A673 (cell line): ENCODE results near the gene TANC1. TPM values are rescaled to one million over a fixed set of nuclear protein-coding genes. Genes with fewer than 3 reads are reported as not detected.

ENCODE experiments used
- BruUV-seq: library from RNA; stranded (reverse); fragments of 400-500 nt; replicated peaks from 2 replicates; lab custom pipeline; 2021; lab: Mats Ljungman, UMichigan
- CTCF ChIA-PET: fragments of 300-600 bp; sonication (Branson Sonifier 250); formaldehyde crosslinking; loops from one replicate; lab custom pipeline; 2022; ENCODE audit warnings: antibody characterized with exemption; lab: Charles Lee
- POLR2A ChIA-PET: fragments of 300-600 bp; sonication (Branson Sonifier 250); formaldehyde crosslinking; loops from one replicate; lab custom pipeline; 2022; ENCODE audit warnings: antibody characterized with exemption; ENCODE audit not compliant: low non-redundant PET; lab: Charles Lee
- DNase-seq: peaks from one replicate; pipeline ENCODE4 v3.0.0-alpha.2; 2015; ENCODE audit warnings: low spot score
- H3K27ac ChIP-seq: fragments of 200-600 bp; sonication (generic); 2 replicates; pipeline ENCODE4 v1.5.1; 2016; ENCODE audit warnings: mixed run types, low read depth, mild to moderate bottlenecking, mixed read lengths, antibody characterized with exemption, low read length; ENCODE audit not compliant: poor library complexity, severe bottlenecking
- H3K27me3 ChIP-seq: fragments of 200-600 bp; sonication (generic); replicated peaks from 2 replicates; pipeline ENCODE4 v1.6.1; 2017; ENCODE audit warnings: mixed run types, low read depth, mild to moderate bottlenecking, mixed read lengths, antibody characterized with exemption, low read length; ENCODE audit not compliant: insufficient read depth, poor library complexity
- H3K36me3 ChIP-seq: fragments of 200-600 bp; sonication (generic); 2 replicates; pipeline ENCODE4 v1.6.1; 2016; ENCODE audit warnings: mixed run types, mild to moderate bottlenecking, mixed read lengths, antibody characterized with exemption, low read length; ENCODE audit not compliant: insufficient read depth, poor library complexity, severe bottlenecking
- H3K4me1 ChIP-seq: fragments of 200-600 bp; sonication (generic); 2 replicates; pipeline ENCODE4 v1.6.1; 2017; ENCODE audit warnings: mixed run types, mild to moderate bottlenecking, mixed read lengths, antibody characterized with exemption, low read length; ENCODE audit not compliant: insufficient read depth, poor library complexity, severe bottlenecking
- H3K4me3 ChIP-seq: fragments of 200-600 bp; sonication (generic); 2 replicates; pipeline ENCODE4 v1.5.1; 2016; ENCODE audit warnings: low read depth, mixed run types, mild to moderate bottlenecking, mixed read lengths, low read length; ENCODE audit not compliant: poor library complexity, severe bottlenecking
- H3K9me3 ChIP-seq: fragments of 200-600 bp; sonication (generic); 2 replicates; pipeline ENCODE4 v1.6.1; 2016; ENCODE audit warnings: mixed run types, low read depth, mild to moderate bottlenecking, mixed read lengths, antibody characterized with exemption, low read length; ENCODE audit not compliant: poor library complexity, severe bottlenecking
- EZH2 ChIP-seq: fragments of 200-600 bp; sonication (generic); IDR thresholded peaks from 2 replicates; pipeline ENCODE4 v1.6.1; 2017; ENCODE audit warnings: borderline replicate concordance, low read depth, mild to moderate bottlenecking, mixed read lengths, antibody characterized with exemption, low read length; ENCODE audit not compliant: poor library complexity, severe bottlenecking
- intact Hi-C: fragments of 100-400 bp; cut with micrococcal nuclease; formaldehyde crosslinking; loops from one replicate; pipeline ENCODE4 v1.10.0; 2022; ENCODE audit not compliant: unreplicated experiment
- total RNA-seq: library from RNA; stranded (reverse); gene quantifications from 2 replicates; pipeline ENCODE4 v1.2.3, GENCODE V29; 2021
- TF ChIP-seq, protein P1 (sequence below): fragments of 300-800, 200-600 bp; sonication (generic); conservative IDR thresholded peaks from 2 replicates; pipeline ENCODE4 v1.5.1; 2017; ENCODE audit warnings: low read depth, mild to moderate bottlenecking, antibody characterized with exemption, low read length, moderate library complexity, mixed read lengths

TANC1 gene
- total RNA-seq, 1 experiment from 2014 or later = 9.0 TPM

DNA sequence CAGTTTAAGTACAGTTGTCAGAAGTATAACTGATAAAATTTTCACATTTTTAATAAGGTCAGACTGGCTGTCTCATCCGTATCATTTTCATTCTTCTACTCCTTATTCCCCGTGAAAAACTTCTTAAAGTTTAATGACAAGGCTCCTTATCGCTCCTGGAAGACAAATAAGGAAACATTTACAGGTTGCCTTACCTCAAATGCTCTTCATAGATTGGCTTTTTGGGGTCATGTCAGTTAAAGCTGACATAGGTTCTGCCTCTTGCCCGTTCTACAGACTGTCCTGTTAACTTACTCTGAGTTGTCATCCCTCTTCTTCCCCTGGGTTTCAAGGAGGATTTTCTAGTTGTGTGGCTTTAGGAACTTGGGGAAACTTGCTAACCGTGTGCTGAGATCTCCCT is 75.3 kb downstream of the TANC1 start:
- no peaks in the 10 kb centered on the region for H3K27me3 ChIP-seq
- no peak for DNase-seq
- TF ChIP-seq, protein P1, sequence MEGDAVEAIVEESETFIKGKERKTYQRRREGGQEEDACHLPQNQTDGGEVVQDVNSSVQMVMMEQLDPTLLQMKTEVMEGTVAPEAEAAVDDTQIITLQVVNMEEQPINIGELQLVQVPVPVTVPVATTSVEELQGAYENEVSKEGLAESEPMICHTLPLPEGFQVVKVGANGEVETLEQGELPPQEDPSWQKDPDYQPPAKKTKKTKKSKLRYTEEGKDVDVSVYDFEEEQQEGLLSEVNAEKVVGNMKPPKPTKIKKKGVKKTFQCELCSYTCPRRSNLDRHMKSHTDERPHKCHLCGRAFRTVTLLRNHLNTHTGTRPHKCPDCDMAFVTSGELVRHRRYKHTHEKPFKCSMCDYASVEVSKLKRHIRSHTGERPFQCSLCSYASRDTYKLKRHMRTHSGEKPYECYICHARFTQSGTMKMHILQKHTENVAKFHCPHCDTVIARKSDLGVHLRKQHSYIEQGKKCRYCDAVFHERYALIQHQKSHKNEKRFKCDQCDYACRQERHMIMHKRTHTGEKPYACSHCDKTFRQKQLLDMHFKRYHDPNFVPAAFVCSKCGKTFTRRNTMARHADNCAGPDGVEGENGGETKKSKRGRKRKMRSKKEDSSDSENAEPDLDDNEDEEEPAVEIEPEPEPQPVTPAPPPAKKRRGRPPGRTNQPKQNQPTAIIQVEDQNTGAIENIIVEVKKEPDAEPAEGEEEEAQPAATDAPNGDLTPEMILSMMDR = no peak
- no peak for TF ChIP-seq EZH2
- intact Hi-C loops = no loop called here
- no peak overlapping the region for H3K27ac ChIP-seq
- no peaks in the 10 kb centered on the region for H3K36me3 ChIP-seq
- no peaks in the 10 kb centered on the region for H3K9me3 ChIP-seq
- no TSS peak for BruUV-seq
- ChIA-PET POLR2A (no interaction called here), CTCF (no interaction called here)
- no peak overlapping the region for H3K4me3 ChIP-seq
- no peaks in the 10 kb centered on the region for H3K4me1 ChIP-seq

DNA sequence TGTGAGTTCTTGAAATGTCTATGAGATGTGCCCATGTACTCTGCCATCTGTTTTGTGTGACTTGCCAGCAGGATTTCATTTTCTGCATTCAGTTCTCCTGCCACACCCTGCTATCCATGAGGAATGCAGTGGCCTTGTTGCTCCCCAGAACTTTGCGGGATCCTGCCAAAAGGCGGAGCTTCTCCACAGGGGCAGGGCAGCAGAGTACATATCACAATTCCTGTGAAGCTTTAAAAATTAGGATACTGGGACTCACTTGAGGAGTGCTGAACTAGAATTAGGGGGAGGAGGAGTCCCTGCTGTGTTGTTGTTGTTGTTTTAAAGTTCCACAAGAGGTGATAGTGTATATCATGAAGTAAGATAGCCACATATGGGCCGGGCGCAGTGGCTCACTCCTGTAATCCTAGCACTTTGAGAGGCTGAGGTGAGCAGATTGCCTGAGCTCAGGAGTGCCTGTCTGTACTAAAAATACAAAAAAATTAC is 76.4 kb downstream of the TANC1 start:
- TF ChIP-seq, protein P1 = no peak
- no peak for TF ChIP-seq EZH2
- Histone ChIP-seq H3K4me1 (no peaks in the 10 kb centered on the region), H3K27ac (no peak overlapping the region), H3K9me3 (no peaks in the 10 kb centered on the region), H3K36me3 (no peaks in the 10 kb centered on the region), H3K27me3 (no peaks in the 10 kb centered on the region), H3K4me3 (no peak overlapping the region)
- ChIA-PET POLR2A (interaction anchor here (0.5 kb wide), 1 partner anchor 1341 kb away, joined by 6 read pairs; no protein-coding TSS in a partner anchor), CTCF (no interaction called here)
- DNase-seq = no peak
- intact Hi-C loops = no loop called here
- no TSS peak for BruUV-seq

DNA sequence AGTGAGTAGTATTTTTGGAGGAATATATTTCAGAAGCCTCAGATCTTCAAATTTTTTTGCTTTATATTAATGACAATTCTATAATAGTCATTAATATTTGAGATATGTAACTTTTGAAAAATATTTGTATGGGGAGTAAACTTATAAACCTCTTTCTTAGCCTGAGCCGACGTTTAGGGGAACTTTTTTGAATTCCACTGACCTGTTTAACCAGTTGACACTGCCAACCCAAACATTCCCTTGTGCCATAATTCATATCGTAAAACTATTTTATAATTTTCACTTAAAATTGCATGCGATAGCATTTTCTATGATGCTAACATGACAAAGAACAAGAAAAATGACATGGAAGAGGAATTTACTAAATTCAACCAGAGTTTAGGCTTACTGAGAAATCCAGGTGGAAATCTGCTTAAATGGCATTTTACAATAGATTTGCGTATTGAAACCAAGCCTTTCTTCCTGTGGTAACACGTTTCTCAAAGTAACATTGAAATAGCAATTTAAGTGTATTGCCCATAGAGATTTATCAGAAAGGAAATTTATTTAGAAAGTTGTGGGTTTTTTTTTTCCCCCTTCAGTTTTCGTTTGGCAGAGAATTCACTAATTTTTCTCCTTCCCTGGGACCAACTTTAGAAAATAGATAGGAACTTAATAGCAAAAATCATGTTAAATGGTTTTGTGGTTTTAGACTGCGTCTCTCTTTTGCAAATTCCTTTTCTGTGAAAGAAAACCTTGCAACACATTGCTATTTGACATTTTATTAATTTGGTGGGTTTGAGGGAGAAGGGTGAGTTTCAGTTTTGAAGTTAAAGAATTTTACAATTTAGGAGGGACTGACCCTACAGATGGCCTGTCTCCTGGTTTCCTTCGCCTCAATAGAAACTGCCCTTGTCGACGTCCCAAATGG is 77.4 kb downstream of the TANC1 start:
- Histone ChIP-seq H3K36me3 (no peaks in the 10 kb centered on the region), H3K27me3 (no peaks in the 10 kb centered on the region), H3K27ac (no peak overlapping the region), H3K9me3 (no peaks in the 10 kb centered on the region), H3K4me3 (no peak overlapping the region), H3K4me1 (no peaks in the 10 kb centered on the region)
- TF ChIP-seq, protein P1 = no peak
- TF ChIP-seq EZH2 = no peak
- ChIA-PET POLR2A (no interaction called here), CTCF (interaction anchor here (0.7 kb wide), 1 partner anchor 19 kb away, joined by 7 read pairs; no protein-coding TSS in a partner anchor)
- no peak for DNase-seq
- intact Hi-C loops = no loop called here
- no TSS peak for BruUV-seq
